Iris pigment epithelial cell (primary cell): ENCODE data around the gene SMYD3.

Experiments
- DNase-seq: peaks from one replicate; pipeline ENCODE4 v3.0.0-alpha.2; 2011; ENCODE audit warnings: low read depth

SMYD3 gene

DNA sequence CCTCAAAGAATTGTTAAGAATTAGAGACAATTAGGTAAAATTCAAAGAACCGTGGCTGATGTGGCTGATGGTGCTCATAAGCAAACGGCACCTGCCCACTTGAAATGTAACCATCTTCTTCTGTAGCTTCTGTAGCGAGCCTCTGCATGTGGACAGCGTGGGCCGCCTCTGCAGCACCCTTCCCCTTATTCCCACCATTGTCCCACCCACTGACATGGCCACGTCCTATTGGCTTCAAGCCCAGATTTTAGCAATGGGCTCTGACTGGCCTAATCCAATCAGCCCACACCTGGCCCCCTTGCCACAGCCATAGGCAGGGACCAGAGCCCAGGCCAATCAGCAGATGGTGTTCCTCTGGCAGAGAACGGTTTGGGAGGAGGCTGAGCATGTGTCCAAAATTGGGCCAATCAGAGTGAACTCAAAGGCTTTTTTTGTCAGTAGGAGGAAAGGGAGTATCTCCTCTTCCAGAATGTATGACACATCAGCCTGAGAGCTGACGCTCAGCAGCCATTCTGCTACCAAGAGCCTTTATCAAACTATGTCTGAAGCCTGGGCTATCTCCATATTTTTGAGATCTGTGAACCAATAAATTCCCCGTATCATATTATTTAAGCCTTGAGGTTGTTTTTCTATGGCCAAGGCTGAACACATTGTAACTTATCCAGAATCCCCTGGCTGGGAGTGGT lies 518.5 kb downstream of the SMYD3 start:
- DNase-seq: no peak

DNA sequence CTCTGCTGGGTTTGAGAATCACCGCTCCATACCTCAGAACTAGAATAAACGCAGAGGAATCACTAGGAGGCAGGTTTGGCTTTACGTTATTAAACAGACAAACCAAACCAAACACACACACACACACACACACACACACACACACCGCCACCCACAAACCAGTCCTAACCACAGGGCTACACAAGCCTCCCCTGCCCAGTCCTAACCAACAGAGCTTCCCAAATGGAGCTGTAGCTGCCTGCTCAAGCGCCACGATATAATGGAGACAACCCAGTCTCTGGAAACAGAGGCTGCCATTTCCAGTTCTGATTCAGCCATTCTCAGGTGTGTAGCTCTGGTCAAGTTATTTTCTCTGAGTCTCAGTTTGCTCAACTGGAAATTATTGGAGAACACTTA lies 519.1 kb downstream of the SMYD3 start:
- no peak for DNase-seq

- no peak for DNase-seq
Measured at GRCh38 chr1:245987577-245987976, 519.5 kb downstream of the SMYD3 start.

DNA sequence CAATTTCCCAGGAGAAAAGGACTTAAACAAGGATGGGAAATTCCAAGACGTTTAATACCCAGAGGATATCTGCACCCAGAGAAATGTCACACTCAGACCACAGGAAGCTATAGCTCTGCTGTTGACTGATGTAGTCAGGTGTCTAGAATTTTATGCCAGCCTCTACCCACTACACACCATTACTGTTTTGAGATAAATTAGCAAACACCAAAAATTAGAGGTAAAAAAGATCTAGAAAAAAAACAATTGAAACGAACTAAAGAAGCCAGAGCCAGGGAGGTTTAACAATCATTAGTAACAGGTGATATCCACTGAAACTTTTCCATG lies 519.9 kb downstream of the SMYD3 start:
- DNase-seq: no peak

- DNase-seq: peak; percentile 92
Measured at GRCh38 chr1:245986404-245987218, 520.5 kb downstream of the SMYD3 start.

DNA sequence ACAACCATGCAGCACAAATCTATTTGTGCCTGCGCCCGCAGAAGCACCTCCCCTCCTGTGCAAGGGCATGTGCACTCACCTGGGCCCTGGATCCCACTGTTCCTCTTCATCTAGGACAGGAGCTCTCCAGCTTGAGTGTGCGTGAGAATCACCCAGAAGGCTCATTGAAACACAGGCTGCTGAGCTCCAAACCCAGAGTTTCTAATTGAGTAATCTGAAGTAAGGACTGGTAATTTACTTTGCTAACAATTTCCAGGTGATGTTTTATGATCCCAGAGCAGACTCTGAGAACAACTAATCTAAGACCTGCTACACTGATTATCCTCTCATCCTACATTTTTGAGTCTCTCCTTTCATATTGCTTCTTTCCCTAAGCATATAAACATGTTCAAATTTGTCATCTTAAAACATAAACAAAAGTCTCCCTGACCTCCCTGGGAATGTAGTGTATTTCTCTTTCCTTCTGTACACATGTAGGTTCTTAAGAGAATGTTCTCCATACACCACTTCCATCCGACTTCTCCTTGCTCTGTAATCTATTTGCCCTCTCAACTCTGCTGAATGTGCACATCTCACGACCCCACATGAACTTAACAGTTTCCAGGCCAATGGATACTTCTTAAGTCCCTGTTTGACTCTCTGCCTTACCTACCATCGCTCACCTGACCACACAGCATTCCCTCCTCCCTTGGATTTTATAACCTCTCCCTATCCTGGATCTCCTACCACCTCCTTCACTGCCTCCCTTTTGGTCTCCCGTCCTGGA lies 522.5 kb downstream of the SMYD3 start:
- peak; percentile 37 for DNase-seq

DNA sequence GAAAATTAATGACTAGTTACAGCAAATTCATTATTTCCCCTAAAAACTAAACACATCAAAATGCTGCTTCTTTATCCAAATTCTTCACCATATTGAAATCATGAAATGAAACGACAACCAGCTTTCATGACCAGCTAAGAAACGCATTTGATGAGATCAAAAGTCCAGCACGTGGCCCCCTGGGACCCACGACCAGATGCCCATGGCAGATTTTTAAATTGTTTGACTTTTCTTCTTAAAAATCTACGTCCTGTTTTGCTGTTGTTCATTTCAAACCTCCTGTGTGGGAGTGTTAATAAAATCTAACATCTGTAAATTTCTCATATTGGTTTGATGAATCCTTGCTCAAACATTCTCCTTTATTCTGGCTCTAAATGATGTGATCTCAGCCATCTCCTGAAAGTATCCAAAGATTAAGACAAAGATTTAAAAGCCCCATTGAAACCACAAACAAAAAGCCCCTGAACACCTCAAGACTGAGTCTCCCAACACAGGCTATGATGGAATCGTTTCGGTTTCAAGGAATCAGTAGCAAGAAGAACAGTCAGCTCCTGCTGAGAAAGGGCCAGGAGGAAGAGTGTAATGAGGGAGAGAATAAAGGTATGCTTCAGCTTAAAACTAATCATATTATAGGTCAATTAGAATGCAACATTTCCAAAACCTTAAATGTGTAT lies 523.6 kb downstream of the SMYD3 start:
- no peak for DNase-seq

- no peak for DNase-seq
Measured at GRCh38 chr1:245979589-245979988, 527.5 kb downstream of the SMYD3 start.

GRCh38 chr1:245978915-245979314 lies 528.2 kb downstream of the SMYD3 start:
- DNase-seq: peak; percentile 49

GRCh38 chr1:245972476-245972875 lies 534.6 kb downstream of the SMYD3 start:
- no peak for DNase-seq

DNA sequence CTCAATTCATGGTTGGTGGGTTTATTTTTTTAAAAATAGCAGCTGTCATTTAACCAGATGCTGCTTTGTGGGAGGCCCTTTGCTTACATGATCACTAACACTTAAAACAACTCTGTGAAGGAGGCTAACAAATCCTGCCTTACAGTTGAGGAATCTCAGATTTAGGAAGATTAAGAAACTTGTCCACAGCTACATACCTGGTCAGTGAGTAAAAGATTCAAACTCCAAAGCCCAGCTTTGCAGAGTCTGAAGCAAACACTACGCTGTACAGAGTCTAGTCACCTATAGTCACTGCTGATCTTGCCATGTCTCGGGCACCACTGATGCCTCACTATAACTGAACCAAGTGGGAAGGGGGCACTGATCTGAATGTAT lies 535.4 kb downstream of the SMYD3 start:
- peak; percentile 78 for DNase-seq

GRCh38 chr1:245971076-245971710 lies 535.9 kb downstream of the SMYD3 start:
- DNase-seq: peak; percentile 46

DNA sequence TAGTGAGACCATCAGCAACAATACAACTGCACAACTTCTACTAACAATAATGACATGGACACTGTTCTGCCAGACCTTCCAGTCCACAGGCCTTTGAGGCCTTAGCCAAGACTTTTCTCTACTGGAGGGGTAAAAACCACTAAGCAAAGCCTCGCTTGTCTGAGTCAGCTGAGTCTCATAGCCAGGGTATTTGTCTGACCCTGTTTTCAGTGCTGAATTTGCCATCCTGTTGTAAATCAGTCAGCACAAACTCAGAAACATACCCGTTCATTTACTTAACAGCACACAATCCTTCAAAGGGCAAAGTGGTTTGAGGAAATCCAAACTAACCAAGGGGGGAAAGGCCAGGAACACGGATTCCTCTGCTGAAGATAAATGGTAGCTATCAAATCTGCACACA lies 537.8 kb downstream of the SMYD3 start:
- DNase-seq: peak; percentile 96

- no peak for DNase-seq
Measured at GRCh38 chr1:245968775-245969174, 538.3 kb downstream of the SMYD3 start.

- no peak for DNase-seq
Measured at GRCh38 chr1:245965398-245965797, 541.7 kb downstream of the SMYD3 start.

GRCh38 chr1:245963649-245964048 lies 543.4 kb downstream of the SMYD3 start:
- DNase-seq: no peak

- no peak for DNase-seq
Measured at GRCh38 chr1:245962453-245962852, 544.6 kb downstream of the SMYD3 start.

- DNase-seq: no peak
Measured at GRCh38 chr1:245961137-245961540, 545.9 kb downstream of the SMYD3 start.

DNA sequence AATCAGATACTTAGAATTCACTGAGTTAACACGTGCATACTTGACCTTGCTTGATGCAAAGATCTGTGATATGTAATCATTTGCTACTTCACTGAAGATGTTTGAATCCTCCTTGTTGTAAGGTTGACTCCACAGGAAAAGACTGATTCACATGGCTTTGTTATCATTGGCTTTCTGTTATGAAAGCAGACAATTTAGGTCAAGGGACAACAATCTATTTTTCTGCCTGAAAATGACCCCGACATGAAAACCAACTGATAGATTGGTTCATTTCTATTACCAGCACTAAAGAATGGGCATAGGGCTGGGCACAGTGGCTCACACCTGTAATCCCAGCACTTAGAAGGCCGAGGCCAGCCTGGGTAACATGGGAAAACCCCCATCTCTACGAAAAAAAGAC lies 546.9 kb downstream of the SMYD3 start:
- no peak for DNase-seq

DNA sequence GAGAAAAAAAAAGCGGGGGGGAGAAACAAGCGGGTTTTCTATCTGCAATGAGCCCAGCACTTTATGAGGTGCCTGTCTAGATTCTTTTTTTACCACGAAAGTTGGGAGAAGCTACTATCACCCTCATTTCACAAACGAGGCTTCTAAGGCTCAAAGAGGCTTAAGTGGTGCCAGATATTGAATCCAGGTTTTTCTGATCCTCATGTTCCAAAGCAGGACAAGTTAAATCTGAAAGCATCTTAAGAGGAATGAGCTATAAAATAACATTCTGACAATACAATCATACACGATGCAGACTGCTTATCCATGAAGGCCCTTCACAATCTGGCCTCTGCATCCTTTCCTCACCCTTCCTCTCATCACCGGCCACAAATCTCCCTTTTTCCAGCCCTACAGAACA lies 549.1 kb downstream of the SMYD3 start:
- DNase-seq: no peak

DNA sequence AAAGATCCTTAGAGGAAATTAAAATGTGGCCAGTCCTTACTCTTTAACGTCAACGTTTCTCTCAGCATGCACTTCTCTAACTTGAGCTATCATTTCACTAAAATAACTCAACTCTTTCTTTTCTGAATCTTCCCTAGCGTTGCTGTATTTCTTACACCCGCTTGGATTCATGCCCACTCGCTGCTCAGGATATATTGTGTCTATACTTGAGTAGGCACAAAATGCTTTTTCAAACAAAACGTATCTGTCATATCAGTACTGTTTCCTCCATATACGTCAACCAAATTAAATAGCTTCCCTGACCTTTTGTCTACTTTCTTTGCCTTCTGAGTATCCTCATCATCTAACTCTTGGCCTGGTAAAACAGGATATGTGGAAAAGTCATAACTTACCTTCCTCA lies 549.7 kb downstream of the SMYD3 start:
- no peak for DNase-seq

DNA sequence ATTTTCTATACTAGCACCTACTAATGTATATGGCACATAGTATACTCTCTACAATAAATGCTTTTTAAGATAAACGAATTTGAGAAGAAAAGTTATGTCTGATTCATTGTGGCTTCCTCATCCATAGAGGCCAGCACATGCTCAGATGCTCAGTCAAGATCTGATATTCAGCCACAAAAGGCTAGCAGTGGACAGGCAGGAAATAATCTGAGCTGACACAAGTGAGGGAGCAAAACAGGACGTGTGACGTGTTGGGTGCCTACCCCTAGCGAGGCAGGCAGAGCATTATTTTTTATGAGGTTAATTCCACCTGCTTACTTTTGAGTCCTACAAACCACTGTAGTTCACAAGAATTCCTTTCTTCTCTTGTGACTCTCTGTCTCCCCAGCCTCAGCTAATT lies 550.9 kb downstream of the SMYD3 start:
- DNase-seq: peak; percentile 55
